OCI-LY3 (cell line): ENCODE measurements around the gene LRRC32.

Experiments used
- H2AFZ ChIP-seq: fragments of 200-600, 300-600 bp; shearing (Covaris generic); 2 replicates; pipeline ENCODE4 v1.6.0; 2014; ENCODE audit warnings: antibody characterized with exemption, low read depth, low read length
- H3K27ac ChIP-seq: fragments of 200-600, 300-600 bp; sonication (generic); 2 replicates; pipeline ENCODE4 v1.5.1; 2014; ENCODE audit warnings: mild to moderate bottlenecking, low read length, moderate library complexity, mixed read lengths
- H3K27me3 ChIP-seq: fragments of 200-600, 300-600 bp; sonication (generic); 2 replicates; pipeline ENCODE4 v1.6.1; 2014; ENCODE audit warnings: low read depth, low read length, mixed read lengths
- H3K36me3 ChIP-seq: fragments of 200-600, 300-600 bp; sonication (generic); replicated peaks from 2 replicates; pipeline ENCODE3; 2014; ENCODE audit warnings: low read depth, low read length, mixed read lengths
- H3K4me1 ChIP-seq: fragments of 300-600, 200-600 bp; sonication (generic); 2 replicates; pipeline ENCODE4 v1.6.1; 2014; ENCODE audit warnings: low read length, mixed read lengths
- H3K4me2 ChIP-seq: fragments of 200-600, 300-600 bp; sonication (generic); 2 replicates; pipeline ENCODE4 v1.6.1; 2014; ENCODE audit warnings: low read length, mixed read lengths
- H3K4me3 ChIP-seq: fragments of 300-600, 200-600 bp; sonication (generic); 2 replicates; pipeline ENCODE4 v1.5.1; 2014; ENCODE audit warnings: antibody characterized with exemption, mild to moderate bottlenecking, low read length, moderate library complexity
- H3K79me2 ChIP-seq: fragments of 300-600, 200-600 bp; shearing (Covaris generic); 2 replicates; pipeline ENCODE4 v1.6.1; 2014; ENCODE audit warnings: mild to moderate bottlenecking, low read length, mixed read lengths
- H3K9ac ChIP-seq: fragments of 300-600, 200-600 bp; shearing (Covaris generic); 2 replicates; pipeline ENCODE4 v1.6.0; 2014; ENCODE audit warnings: mild to moderate bottlenecking, low read length, moderate library complexity
- H3K9me3 ChIP-seq: fragments of 200-600, 300-600 bp; shearing (Covaris generic); 2 replicates; pipeline ENCODE4 v1.6.1; 2014; ENCODE audit warnings: low read length, mixed read lengths; ENCODE audit not compliant: insufficient read depth
- H4K20me1 ChIP-seq: fragments of 200-600, 300-600 bp; sonication (generic); 2 replicates; pipeline ENCODE4 v1.6.1; 2016; ENCODE audit warnings: low read length, mixed read lengths; ENCODE audit not compliant: insufficient read depth
- CTCF ChIP-seq: fragments of 200-600, 300-600 bp; sonication (generic); IDR thresholded peaks from 2 replicates; pipeline ENCODE4 v1.5.1; 2014; ENCODE audit warnings: antibody characterized with exemption, low read length, low read depth
- EZH2phosphoT487 ChIP-seq: fragments of 200-600 bp; shearing (Covaris generic); IDR thresholded peaks from 2 replicates; pipeline ENCODE4 v1.6.1; 2018; ENCODE audit warnings: antibody characterized with exemption, mixed run types, low read depth

The LRRC32 gene

GRCh38 chr11:76660533-76661305 lies 9.8 kb downstream of the LRRC32 start:
- no peak overlapping the region for H3K27ac ChIP-seq
- H4K20me1 ChIP-seq: peaks cover 38% of the 10 kb centered on the region
- no peaks in the 10 kb centered on the region for H3K27me3 ChIP-seq
- no peaks in the 10 kb centered on the region for H3K9me3 ChIP-seq
- H3K4me3 ChIP-seq: no peak overlapping the region
- peaks cover 4% of the 10 kb centered on the region for H3K79me2 ChIP-seq
- no peak overlapping the region for H2AFZ ChIP-seq
- no peak overlapping the region for H3K4me2 ChIP-seq
- peaks cover 80% of the 10 kb centered on the region for H3K36me3 ChIP-seq
- TF ChIP-seq CTCF (no peak), EZH2phosphoT487 (no peak)
- H3K9ac ChIP-seq: no peak overlapping the region
- H3K4me1 ChIP-seq: peaks cover 22% of the 10 kb centered on the region

- H4K20me1 ChIP-seq: peaks cover 34% of the 10 kb centered on the region
These were observed 10.6 kb downstream of the LRRC32 start for GRCh38 chr11:76659672-76660532.

DNA sequence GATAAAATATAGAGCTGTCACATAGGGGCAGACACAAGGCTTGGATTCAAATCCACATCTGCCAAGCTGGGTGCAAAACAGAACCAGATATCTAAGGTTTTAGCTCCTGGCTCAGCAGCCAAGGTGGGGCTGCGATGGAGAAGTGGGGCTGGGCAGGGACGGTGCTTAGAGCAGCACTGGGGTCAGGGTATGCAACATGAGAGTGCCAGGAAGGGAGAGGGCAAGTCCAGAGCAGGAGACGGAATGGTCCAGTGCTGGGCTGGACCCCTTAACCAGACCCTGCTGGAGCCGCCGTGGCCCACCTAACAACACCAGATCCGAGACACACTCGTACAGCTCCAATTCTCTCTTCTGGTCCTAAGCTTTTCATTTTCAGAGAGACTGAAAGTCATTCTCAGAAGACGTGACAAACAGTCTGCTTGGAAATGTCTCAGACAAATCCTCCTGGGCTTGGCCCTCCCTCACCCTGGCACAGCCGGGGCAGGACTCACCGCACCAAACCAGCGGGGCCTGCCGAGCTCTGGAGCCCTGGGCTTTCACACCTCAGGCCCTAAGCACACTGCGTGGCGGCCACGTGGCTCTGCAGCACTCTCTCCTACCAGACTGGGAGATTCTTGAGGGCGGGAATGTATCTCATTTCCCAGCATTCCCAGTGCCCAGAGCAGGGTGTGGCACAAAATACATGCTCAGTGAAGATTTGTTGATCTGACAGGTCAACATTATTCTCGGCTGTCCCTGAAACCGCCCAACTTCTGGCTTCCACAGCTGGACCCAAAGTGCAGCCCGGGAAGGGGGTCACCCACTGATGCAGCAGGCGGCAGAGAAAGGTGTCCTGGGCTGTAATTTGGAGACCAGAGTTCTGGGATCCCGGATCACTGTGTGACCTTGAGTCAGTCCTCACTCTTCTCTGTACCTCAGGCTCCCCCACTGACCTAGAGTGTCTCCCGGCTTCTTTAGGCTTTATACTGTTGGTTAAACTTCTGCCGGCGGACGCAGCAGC lies 11.6 kb downstream of the LRRC32 start:
- no peak overlapping the region for H3K9ac ChIP-seq
- no peaks in the 10 kb centered on the region for H3K27me3 ChIP-seq
- TF ChIP-seq EZH2phosphoT487: no peak
- no peak for TF ChIP-seq CTCF
- peaks cover 34% of the 10 kb centered on the region for H4K20me1 ChIP-seq
- H2AFZ ChIP-seq: no peak overlapping the region
- H3K4me3 ChIP-seq: no peak overlapping the region
- H3K36me3 ChIP-seq: peaks cover 62% of the 10 kb centered on the region
- no peak overlapping the region for H3K27ac ChIP-seq
- peaks cover 4% of the 10 kb centered on the region for H3K4me1 ChIP-seq
- no peak overlapping the region for H3K4me2 ChIP-seq
- no peaks in the 10 kb centered on the region for H3K79me2 ChIP-seq
- no peaks in the 10 kb centered on the region for H3K9me3 ChIP-seq

More at GRCh38 chr11:76659672-76660532, 10.6 kb downstream of the LRRC32 start:
- Histone ChIP-seq H3K79me2 (no peaks in the 10 kb centered on the region), H3K4me2 (no peak overlapping the region), H3K9me3 (no peaks in the 10 kb centered on the region), H2AFZ (no peak overlapping the region), H3K27me3 (no peaks in the 10 kb centered on the region), H3K9ac (no peak overlapping the region), H3K36me3 (peaks cover 72% of the 10 kb centered on the region), H3K4me3 (no peak overlapping the region), H3K27ac (no peak overlapping the region), H3K4me1 (peaks cover 14% of the 10 kb centered on the region)
- no peak for TF ChIP-seq CTCF
- TF ChIP-seq EZH2phosphoT487: no peak
